Fibroblast of skin of scalp (primary cell): ENCODE results near the gene FGFR4. TPM values are rescaled to one million over a fixed set of nuclear protein-coding genes. Genes with fewer than 3 reads are reported as not detected.
"Not testable (repeated sequence)": the region's sequence is repeated elsewhere in the genome, so short reads cannot be mapped to it uniquely, and the experiment has no call there.

Source experiments
- DNase-seq: peaks from one replicate; pipeline ENCODE4 v3.0.0-alpha.2; 2013
- polyA plus RNA-seq, 2 experiments: library from polyadenylated mRNA; unstranded; fragments of 120-200 nt; gene quantifications; one replicate each; pipeline ENCODE4 v1.2.1, GENCODE V29; 2013; ENCODE audit not compliant: insufficient read length in 2 of 2

Gene FGFR4
- polyA plus RNA-seq (2013, experiment 1 of 2; ENCODE audit: insufficient read length), result 1.9 TPM
- polyA plus RNA-seq (2013, experiment 2 of 2; ENCODE audit: insufficient read length), result 8.7 TPM

DNA sequence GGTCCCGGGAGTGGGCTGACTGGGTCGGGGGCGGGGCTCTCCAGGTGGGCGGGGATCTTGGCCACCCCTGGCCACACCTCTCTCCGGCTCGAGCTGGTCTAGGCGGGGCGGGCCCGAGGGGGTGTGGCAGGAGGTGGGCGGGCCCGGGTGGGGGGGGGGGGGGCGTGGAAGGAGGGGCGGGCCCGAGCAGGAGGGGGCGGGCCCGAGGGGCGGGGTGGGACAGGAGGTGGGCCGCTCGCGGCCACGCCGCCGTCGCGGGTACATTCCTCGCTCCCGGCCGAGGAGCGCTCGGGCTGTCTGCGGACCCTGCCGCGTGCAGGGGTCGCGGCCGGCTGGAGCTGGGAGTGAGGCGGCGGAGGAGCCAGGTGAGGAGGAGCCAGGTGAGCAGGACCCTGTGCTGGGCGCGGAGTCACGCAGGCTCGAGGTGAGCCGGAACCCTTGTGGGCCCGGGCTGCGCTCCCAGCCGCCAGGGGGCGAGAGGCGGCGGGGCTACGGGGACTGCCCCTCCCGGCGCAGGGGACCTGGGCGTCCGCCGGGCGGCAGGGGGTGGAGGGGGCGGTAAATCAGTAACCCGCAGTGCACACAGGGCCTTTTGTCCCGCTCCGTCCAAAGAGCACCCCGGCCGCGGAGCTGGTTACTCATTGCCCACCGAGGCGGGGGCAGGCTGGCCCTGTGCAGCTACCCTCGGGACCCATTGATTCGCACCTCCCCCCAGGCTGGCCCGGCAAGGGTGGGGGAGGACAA lies at the start of gene FGFR4:
Gene FGFR4 (plus strand): TSS at position 262 of the 744 bp plus-strand sequence. CDS start 2,688 bp downstream, outside the sequence.
- DNase-seq, result peak; percentile 67

DNA sequence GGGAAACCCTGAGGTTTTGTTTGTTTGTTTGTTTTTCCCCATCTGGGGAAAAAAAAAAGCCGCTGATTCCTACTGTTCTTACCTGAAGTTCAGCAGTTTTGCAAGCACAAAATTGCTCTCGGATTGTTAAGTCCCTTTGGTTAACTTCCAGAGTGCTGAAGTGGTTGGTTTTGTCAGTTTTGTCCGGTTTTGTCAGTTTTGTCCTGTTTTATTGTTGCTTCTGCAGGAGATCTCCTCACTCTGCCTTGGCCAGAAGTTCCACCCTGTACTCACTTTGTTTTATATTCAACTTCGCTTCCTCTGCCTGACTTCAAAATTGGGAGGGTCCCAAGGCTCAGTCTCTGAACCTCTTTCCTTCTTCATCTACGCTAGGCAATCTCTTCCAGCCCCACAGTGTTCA lies 49.8 kb upstream of the FGFR4 start:
- DNase-seq, result no peak

DNA sequence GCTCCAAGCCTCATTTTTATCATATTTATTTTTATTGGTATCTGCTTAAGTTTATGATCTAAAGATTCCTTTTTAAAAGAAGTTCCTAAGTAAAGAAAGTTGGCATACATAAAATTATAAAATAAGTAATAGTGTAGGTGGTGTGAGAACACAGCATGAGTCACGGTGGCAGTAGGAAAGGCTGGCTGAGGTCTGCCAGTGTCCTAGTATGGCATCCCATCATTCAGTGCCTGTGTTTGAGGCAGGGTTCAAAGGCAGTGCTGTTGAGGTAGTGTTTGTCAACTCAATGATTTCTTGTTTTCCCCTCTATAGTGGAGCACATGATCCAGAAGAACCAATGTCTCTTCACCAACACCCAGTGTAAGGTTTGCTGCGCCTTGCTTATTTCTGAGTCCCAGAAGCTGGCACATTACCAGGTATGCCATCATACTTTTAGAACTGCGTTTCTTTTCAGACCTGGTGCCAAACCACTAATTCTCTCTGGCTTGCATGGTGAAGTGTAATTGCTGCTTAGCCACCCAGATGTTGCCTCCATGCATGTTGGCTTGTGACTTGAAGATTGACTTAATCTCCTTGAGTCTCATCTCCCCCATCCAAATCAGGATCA lies 45.8 kb upstream of the FGFR4 start:
- peak; percentile 53 for DNase-seq

DNA sequence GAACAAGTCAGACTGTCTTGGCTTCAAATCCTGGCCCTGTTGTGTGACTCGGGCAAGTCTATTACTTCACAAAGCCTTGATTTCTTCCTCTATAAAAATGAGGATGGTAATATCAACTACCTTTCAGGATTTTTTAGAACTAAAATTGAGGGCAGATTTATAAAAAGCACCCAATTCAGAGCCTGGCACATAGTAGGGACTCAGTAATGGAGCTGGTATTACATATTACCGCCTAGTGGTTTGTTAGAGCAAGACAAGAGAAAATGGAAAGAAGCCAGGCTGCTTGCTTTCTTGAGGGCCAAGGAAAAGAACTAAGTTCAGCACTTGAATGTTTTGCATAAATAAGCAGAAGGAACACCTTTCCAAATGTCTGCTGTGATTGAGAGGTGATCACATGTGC lies 44.8 kb upstream of the FGFR4 start:
- DNase-seq, result no peak

DNA sequence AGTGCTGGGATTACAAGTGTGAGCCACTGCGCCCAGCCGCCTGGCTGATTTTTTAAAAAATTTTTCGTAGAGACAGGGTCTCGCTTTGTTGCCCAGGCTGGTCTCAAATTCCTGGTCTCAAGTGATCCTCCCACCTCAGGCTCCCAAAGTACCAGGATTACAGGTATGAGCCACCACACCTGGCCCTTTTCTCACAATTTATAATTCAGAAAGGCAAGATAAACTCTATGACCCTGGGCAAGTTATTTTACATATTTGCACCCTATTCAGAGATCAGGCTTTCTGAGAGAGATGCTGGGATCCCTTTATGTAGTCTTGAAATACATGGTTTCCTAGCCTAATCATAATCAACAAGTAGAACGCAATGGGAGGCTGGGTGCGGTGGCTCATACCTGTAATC lies 43.6 kb upstream of the FGFR4 start:
- DNase-seq, result no peak

DNA sequence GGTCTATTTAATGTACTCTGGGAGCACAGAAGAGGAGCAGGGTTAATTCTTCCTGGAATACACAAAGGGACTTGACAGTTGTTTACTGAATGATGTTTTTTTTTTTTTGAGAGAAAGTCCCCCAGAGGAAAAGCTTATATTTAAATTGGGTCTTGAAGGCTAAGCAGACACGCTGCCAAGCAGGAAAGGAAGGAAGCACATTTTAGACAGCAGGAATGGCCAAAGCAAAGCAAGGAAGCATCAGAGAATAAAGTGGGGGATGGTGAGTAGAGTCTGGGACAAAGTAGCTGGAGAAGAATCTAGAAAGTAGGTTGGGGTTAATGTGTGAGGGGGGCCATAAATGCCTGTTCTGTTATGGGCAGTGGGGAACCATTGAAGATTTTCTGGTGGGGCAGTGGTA lies 42.8 kb upstream of the FGFR4 start:
- no peak for DNase-seq

DNA sequence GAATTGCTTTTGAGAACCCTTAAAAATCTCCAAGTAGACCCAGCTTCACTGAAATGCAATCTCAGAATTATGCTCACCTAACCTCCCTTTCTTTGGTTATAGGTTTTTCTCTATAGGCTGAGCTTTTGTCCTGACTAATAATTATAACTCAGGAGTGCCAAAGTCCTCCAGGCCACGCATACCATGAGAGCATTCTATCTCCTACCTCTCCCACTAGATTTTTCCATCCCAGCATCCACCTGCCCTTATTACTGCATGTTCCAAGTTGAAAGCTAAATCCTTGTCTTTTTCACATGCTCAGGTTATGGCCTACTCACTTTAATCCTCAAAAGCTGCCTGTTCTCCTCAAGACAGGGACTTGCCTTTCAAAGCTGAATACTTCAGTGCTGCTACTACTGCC lies 42.1 kb upstream of the FGFR4 start:
- DNase-seq, result no peak

DNA sequence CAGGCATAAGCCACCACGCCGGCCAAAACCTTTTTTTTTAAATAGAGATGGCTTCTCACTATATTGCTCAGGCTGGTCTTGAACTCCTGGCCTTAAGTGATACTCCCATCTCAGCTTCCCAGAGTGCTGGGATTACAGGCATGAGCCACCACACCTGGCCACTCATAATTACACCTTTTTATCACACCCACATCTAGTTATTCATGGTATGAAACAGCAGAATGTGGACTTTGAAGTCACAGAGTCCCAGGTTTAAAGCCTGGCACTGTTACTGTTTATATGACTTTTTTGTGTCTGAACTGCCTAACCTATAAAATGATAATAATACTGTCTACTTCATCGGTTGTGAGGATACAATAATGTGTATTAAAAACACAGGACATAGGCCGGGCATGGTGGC lies 41.1 kb upstream of the FGFR4 start:
- DNase-seq, result no peak

DNA sequence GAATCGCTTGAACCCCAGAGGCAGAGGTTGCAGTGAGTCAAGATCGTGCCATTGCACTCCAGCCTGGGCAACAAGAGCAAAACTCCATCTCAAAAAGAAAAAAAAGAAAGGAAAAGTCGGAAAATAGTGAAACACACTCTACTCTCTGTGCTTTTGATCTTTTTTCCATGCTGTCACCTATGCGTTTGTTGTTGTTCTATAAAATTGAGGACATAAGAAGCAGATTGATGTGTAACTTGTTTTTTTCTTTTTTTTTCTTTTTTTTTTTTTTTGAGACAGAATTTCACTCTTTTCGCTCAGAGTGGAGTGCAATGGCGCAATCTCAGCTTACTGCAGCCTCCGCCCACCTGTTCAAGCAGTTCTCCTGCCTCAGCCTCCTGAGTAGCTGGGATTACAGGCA lies 38.2 kb upstream of the FGFR4 start:
- not testable (repeated sequence) for DNase-seq

DNA sequence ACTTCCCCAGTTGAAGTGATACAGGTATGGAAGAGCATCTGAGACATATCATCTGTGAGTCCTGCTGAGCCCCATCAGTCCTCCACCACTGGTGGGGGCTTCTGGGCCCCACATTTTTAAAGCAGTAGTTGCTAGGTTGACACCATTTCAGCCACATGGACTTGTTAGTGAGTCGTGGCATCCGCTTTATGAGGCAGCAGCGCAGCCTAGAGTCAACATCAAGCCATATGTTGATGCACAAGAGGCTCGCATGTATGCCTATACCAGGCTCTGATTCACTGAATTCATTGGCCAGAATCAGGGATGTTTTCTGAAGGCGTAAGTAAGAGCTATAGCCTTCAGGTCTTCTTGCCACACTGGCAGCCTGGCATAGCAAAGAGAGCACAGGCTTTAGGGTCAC lies 37.4 kb upstream of the FGFR4 start:
- no peak for DNase-seq

DNA sequence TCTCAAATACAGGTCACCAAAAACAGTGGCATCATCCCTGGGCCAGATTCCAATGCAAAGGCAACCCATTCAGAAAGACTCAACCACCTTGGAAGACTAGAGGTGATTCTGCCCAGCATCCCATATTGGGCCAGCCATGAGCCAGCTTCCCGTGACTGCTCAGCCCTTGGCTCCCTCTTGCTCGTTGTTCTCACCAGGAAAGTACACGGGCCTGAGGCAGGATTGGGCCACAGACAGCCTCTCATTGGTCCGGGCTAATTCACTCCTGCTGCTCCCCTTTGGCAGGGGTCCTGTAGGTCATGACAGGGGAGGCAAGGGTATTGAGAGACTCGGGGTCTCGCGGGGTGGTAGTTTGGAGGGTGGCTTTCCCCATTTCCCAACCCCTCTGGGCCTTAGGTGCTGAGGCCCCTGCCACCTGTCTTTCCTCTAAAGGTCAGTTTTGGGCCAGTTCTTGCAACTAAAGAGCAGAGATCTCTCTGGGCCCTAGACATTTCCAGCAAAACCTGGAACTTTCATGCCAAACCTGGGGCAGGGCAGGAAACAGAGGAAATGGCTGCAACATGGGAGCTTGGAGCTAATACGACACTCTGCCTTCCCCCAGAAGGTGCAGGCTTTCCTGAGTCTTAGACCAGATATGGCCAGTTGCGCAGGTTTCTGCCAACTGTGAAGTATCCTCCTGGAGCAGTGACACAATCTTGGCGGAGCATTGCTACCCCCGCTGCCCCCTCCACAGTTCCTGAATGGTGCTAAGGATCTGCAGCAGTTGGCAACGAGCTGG lies 22.0 kb upstream of the FGFR4 start:
- DNase-seq, result no peak

DNA sequence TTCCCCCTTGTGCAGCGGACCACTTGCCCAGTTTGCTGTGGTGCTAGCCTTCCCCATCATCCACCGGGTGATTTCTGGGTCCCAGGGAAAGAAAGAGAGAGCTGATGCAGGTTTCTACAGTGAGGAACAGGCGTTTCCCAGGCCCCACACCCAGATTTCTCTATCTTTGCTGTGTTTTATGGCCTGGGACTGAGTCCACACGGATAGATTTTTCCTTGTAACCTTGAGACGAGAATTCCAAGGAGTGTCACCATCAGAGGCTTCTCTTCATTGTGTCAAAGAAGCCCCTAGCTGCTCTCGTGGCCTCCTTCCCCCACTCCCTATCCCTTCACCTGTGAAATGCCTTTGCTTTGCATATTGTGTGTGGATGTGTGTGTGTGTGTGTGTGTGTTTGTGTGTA lies 21.2 kb upstream of the FGFR4 start:
- DNase-seq, result no peak

DNA sequence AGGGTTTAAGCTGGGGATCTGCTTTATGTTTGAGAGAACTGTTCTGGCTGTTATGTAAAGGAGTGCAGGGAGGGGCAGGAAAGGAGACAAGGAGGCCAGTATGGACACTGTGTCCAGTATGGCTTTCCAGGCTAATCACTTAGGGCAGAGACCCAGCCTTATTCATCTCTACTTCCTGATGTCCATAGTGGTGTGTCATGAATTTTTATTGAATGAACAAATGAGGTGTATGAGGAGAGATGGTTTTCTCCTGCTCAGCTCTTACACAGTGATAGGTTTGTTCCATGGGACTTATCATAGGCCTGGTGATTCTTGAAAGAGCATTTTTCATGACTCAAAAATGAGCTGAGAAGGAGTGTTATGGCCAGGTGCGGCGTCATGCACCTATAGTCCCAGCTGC lies 20.5 kb upstream of the FGFR4 start:
- no peak for DNase-seq

DNA sequence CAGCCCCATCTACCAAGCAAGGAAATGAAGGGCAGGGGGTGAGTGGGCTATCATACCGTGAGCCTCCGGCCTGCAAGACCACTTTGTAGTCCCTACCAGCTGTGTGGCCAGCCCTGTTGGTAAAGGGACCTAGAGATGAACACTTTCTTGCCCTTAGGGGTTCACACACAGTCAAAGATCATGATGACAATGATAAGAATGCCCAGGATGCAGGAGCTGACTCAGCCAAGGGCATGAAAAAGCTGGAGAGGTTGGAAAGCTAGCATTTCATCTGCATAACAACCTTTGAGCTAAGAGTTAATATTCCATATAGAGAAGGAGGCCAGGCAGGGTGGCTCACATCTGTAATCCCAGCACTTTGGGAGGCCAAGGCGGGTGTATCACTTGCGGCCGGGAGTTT lies 19.2 kb upstream of the FGFR4 start:
- DNase-seq, result no peak

DNA sequence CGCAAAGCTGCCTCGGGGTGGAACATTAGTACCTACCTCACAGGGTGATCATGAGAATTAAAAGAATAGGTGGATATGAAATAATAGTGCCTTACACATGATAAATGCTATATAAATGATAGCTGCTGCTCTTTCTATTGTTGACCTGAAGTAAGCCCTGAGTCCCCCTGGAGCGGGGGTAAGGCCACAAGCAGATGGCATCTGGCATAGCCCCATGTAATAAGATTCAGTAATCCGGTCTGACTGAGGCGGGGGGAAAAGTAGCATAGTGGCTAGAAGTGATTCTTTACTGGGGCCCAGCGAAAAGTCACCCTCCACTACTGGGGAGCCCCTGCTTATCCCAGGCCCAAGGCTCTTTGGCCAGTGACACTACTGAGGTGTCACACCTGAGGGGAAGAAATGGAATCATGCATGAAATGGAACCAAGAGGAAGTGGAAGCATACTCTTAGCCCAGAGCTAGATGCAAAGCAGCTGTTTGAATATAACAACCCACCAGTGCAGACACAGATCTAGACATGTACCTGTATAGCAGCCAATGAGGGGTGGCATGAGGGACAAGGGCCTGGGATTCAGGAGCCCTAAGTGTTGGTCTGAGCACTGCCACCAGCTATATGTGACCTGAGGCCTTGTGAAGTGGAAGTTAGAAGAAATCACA lies 16.1 kb upstream of the FGFR4 start:
- no peak for DNase-seq

DNA sequence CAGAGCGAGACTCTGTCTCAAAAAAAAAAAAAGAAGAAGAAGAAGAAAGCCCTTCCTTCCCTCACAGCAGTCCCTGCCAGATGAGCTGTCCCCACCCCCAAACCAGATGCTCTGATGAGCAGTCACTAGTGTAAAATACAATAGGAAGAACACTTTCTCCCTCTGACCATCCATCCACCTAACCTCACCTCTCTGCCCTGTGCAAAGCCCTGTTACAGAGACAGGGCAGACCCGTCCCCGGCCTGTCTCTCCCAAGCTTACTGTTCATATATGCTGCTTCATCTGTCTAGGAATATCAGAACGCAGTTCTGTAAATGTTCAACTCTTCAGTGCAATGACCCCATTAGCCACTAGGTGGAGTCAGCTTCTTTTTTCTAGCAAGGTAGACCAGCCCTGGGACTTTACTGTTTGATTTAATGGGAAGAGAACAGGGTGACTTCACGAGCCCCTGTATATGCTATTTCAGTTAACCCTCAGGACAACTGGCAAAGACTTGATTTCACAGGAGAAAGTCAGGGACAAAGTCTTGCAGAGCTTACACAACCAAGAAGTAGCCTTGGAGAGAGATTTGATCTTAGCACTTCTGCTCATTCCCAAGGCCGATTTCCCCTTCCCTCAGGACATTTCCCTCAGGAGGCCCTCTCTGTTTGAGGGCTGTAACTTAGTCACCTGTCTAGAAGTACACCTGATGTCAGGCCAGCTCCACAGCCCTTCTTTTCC lies 14.9 kb upstream of the FGFR4 start:
- DNase-seq, result peak; percentile 82

DNA sequence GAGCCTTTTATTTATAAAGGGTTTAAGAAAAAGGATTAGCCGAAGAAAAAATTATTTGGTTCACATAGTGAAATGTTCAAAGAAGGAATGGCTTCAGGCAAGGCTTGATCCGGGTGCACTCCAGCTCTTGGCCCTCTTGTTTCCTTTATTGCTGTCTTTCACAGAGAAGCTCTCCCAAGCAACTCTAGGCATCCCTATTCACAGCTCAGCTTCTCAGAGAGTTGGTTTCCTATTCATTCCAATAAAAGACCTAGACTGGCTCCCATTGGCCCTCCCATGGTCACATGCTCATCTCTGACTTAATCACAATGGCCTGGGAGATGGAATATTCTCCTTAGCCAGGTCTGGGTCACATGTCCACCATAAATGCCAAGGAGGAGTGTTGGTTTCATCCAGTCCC lies 9.4 kb upstream of the FGFR4 start:
- no peak for DNase-seq

DNA sequence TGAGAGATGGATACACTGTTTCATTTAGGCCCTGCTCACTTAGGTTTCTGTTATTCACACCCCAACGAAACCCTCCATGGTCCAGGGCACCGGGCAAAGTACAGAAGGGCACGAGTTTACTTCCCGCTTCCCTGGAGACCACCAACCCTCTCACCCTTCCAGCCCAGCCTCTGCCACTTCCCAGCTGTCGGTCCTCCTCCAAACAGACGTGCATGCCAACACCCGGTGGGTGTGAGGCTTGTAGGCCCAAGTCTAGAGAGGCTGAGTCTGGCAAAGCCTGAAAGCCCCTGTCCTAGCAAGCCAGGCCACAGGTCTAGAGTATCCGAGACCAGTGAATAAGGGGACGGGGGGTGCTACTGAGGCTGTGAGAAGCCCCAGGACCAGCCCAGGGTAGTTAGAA lies 7.1 kb upstream of the FGFR4 start:
- DNase-seq, result no peak

DNA sequence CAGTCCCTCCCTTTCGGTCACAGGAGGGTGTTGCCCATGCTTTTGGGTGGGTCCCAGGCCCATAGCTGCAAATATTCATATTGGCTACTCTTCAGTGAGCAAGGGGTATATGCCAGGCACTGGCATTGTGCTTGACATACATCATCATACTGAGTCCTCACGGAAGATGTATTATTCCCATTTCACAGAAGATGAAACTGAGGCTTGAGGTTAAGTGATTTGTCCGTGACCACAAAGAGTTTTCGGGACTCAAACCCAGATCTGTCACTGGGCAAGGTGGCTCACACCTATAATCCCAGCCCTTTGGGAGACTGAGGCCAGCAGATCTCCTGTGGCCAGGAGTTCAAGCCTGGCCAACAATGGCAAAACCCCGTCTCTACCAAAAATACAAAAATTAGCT lies 6.5 kb upstream of the FGFR4 start:
- no peak for DNase-seq

DNA sequence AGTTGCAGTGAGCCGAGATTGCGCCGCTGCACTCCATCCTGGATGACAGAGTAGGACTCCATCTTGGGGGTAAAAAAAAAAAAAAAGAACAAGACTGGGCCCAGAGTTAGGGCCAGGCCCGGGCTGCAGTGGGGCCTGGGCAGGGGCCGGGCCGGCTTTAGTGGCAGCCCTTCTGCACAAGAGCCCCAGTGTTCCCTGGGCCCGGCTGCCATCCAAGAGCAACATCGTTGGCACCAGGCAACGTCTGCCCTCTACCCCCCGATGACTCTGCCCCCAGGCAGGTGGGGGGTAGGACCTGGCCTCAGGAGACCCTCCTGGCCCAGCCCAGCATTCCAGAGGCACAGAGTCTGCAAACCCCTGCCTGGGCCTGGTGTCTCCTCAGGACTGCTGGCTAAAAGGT lies 4.9 kb upstream of the FGFR4 start:
- DNase-seq, result no peak

DNA sequence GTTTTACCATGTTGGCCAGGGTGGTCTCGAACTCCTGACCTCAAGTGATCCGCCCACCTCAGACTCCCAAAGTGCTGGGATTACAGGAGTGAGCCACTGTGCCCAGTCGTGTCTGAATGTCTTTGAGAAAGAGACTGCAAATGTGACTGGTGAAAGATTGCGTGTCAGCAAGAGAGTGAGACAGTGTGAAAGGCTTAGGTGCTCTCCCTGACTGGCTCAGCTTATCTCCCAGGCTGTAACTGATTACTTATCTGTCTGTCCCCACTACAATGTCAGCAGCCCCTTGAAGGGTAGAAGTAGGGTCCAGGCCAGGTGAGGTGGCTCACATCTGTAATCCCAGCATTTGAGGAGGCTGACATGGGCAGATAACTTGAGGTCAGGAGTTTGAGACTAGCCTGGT lies 3.4 kb upstream of the FGFR4 start:
- DNase-seq, result no peak

DNA sequence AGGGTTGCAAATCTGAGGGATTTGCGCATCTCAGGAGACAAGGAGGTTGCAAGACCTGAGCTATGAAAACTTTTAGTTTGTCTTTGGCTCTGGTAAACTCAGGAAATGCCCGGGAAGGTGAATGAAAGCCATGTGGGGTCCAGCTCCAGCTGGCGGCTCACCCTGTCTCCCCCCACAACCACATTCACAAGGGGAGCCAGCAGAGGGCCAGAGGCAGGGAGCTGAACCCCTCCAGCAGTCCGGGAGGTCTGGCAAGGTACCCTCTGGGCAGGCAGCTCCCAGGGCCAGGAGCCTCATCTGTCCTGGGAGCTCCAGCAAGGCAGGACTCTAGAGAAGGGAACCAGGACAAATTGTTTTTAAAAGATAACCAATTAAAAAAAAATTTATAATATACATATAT lies 2.5 kb upstream of the FGFR4 start:
- no peak for DNase-seq
